ENCODE results near the gene C6orf89. TPM values are rescaled to one million over a fixed set of nuclear protein-coding genes. Genes with fewer than 3 reads are reported as not detected.

C6orf89 gene
- total RNA-seq, 2 donors from 2014 or later = 56.5 to 59.9 TPM

GRCh38 chr6:36973647-36974046, 87.9 kb downstream of the C6orf89 start:
- intact Hi-C loops (cut with DNase I) = loop anchor here in 1 of 2 donors (10.0 kb wide), 1 partner anchor 49 kb away; no protein-coding TSS in a partner anchor

GRCh38 chr6:36975231-36976006, 89.7 kb downstream of the C6orf89 start:
- intact Hi-C loops (cut with DNase I) = loop anchor here in 1 of 2 donors (10.0 kb wide), 1 partner anchor 51 kb away; no protein-coding TSS in a partner anchor
- DNase-seq (ENCODE audit: low spot score) = peak; percentile 82

More at GRCh38 chr6:36973647-36974046, 87.9 kb downstream of the C6orf89 start:
- DNase-seq (ENCODE audit: low spot score) = no peak

- intact Hi-C loops (cut with DNase I) = loop anchor here in 1 of 2 donors (10.0 kb wide), 1 partner anchor 51 kb away; no protein-coding TSS in a partner anchor
- no peak for DNase-seq (ENCODE audit: low spot score)
Measured at GRCh38 chr6:36976007-36976264, 90.2 kb downstream of the C6orf89 start.

GRCh38 chr6:36976509-36976908, 90.8 kb downstream of the C6orf89 start:
- no peak for DNase-seq (ENCODE audit: low spot score)
- intact Hi-C loops (cut with DNase I) = loop anchor here in 1 of 2 donors (10.0 kb wide), 1 partner anchor 52 kb away; no protein-coding TSS in a partner anchor

- intact Hi-C loops (cut with DNase I) = loop anchor here in 1 of 2 donors (10.0 kb wide), 1 partner anchor 52 kb away; no protein-coding TSS in a partner anchor
- DNase-seq (ENCODE audit: low spot score) = no peak
Measured at GRCh38 chr6:36976931-36977330, 91.2 kb downstream of the C6orf89 start.

- intact Hi-C loops (cut with DNase I) = loop anchor here in 1 of 2 donors (10.0 kb wide), 1 partner anchor 53 kb away; no protein-coding TSS in a partner anchor
- DNase-seq (ENCODE audit: low spot score) = peak; percentile 68
Measured at GRCh38 chr6:36977470-36977941, 91.8 kb downstream of the C6orf89 start.

Other genes with a start within 250 kb of the C6orf89 start
- gene CDKN1A, start 207.2 kb upstream of the C6orf89 start, total RNA-seq = 100 to 1,000 TPM in 1 of 2 donors, 10 to 100 TPM in 1; 87.4 to 195 TPM
- gene RAB44, start 188.1 kb upstream of the C6orf89 start, total RNA-seq = under 1 TPM; 0.33 to 0.42 TPM
- gene CPNE5, start 46.5 kb upstream of the C6orf89 start, total RNA-seq = 1 to 10 TPM; 5.2 to 5.4 TPM
- gene PPIL1, start 11.1 kb upstream of the C6orf89 start, total RNA-seq = 10 to 100 TPM; 18.3 to 20.3 TPM
- gene PI16, start 68.8 kb downstream of the C6orf89 start, total RNA-seq = 100 to 1,000 TPM in 1 of 2 donors, 10 to 100 TPM in 1; 51.4 to 221 TPM
- gene MTCH1, start 100.2 kb downstream of the C6orf89 start, total RNA-seq = 100 to 1,000 TPM; 148 to 150 TPM
- 10 to 100 TPM; 23.2 to 35.5 TPM for gene FGD2, start 119.7 kb downstream of the C6orf89 start, total RNA-seq